ENCODE measurements around the gene FAM50B.

DNA sequence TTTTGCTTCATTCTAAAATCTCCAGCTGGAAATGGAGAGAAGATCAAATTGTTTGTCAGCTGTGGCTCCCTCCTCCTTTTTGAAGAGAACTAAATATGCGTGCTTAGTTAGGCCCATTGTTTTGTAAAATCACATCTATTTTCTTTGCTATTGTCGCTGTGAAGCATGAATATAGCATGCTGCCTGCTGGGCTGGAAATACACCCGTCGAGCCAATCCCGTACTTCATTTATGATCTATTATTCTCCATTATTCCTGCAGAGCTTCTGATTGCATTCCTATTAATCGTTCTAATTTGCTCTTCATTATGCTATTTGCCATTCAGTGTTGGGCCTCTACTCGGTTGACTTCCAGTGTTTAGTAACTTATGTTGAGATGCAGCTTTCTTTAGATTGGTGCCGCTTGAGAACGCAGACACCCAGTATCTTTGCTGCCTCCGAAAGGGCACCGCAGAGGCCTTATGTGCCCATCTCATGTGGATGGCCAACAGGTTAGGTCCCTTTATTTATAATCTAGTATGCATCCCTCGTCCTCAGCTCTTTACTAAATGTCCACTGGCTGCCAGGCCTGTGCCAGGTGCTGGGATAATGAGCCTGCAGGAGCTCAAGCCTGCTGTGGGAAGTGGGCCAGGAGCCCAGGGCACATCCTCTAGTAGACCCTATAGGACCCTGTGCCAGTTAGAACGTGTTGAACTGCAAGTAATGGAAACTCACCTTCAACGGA, 45.6 kb downstream of the FAM50B start:
- TF ChIP-seq, protein P1, sequence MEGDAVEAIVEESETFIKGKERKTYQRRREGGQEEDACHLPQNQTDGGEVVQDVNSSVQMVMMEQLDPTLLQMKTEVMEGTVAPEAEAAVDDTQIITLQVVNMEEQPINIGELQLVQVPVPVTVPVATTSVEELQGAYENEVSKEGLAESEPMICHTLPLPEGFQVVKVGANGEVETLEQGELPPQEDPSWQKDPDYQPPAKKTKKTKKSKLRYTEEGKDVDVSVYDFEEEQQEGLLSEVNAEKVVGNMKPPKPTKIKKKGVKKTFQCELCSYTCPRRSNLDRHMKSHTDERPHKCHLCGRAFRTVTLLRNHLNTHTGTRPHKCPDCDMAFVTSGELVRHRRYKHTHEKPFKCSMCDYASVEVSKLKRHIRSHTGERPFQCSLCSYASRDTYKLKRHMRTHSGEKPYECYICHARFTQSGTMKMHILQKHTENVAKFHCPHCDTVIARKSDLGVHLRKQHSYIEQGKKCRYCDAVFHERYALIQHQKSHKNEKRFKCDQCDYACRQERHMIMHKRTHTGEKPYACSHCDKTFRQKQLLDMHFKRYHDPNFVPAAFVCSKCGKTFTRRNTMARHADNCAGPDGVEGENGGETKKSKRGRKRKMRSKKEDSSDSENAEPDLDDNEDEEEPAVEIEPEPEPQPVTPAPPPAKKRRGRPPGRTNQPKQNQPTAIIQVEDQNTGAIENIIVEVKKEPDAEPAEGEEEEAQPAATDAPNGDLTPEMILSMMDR (conservative IDR thresholded peaks at IDR 0.05), result no peak
- no peak for TF ChIP-seq ZFX (IDR thresholded peaks at IDR 0.05)
